Mesodermal cell (in vitro differentiated cells): ENCODE data around the gene DGKE.

Experiments
- H3K27ac ChIP-seq: 2 replicates; pipeline ENCODE4 v1.7.0; 2013; ENCODE audit warnings: mild to moderate bottlenecking, low read depth, low read length, moderate library complexity; ENCODE audit not compliant: severe bottlenecking
- H3K36me3 ChIP-seq: 2 replicates; pipeline ENCODE4 v1.7.1; 2013; ENCODE audit warnings: mild to moderate bottlenecking, low read length, moderate library complexity; ENCODE audit not compliant: control insufficient read depth, insufficient read depth
- H3K4me1 ChIP-seq: one replicate; pipeline ENCODE4 v1.7.1; 2013; ENCODE audit warnings: mild to moderate bottlenecking, low read length; ENCODE audit not compliant: insufficient read depth, control insufficient read depth, poor library complexity, severe bottlenecking
- H3K4me3 ChIP-seq: 2 replicates; pipeline ENCODE4 v1.7.0; 2013; ENCODE audit warnings: low read length, control low read depth, mild to moderate bottlenecking; ENCODE audit not compliant: insufficient read depth, poor library complexity, severe bottlenecking; ENCODE audit errors: extremely low read depth
- H3K9me3 ChIP-seq: 2 replicates; pipeline ENCODE4 v1.7.1; 2013; ENCODE audit warnings: mild to moderate bottlenecking, low read length, moderate library complexity; ENCODE audit not compliant: control insufficient read depth
- WGBS, 2 experiments: methylation state at CpG; one replicate each; pipeline ENCODE4 v1.1.5; 2013; ENCODE audit warnings: missing lambda C conversion rate in 2 of 2; ENCODE audit not compliant: insufficient coverage in 2 of 2; 5-methylcytosine and 5-hydroxymethylcytosine counted together

Gene DGKE

DNA sequence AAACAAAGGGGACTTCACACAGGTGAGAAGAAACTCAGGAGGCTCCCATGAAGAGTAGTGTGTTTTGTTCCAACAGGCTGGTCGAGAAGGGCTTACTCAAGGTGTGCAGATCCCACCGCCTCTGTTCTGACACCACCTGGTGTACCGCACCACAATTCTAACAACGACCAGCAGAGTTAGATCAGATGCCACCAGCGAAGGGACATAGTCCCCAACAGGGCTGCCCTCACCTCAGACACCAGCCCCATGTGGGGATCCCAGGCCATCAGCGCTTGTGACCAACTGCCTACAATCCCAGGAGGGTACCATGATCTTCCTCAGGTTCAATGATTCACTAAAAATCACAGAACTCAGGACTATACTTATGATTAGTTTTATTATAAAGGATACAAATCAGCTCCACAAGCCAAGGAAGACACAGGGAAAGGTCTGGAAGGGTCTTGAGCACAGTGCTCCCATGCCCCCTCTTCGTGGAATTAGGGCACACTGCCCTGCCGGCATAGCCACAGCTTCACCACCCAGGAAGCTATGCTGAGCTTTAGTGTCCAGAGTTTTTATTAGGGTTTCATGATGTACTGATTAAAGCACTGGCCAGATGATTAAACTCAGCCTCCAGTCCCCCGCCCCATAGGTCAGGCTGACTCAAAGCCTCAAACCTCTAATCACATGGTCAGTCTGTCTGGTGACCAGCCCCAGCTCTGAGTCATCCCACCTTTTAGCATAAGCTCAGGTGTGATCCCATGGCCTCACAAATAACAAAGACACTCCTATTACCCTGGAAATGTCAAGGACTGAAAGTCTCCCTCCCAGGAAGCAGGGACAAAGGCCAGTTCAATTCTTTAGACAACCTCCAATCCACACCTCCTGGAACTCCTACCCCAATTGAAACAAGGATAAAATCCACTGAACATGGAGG, 53.9 kb downstream of the DGKE start:
- 89 to 92% methylated on average over 5 to 8 of the region's 9 CpGs for WGBS, 2 experiments
- H3K27ac ChIP-seq: no peak overlapping the region

DNA sequence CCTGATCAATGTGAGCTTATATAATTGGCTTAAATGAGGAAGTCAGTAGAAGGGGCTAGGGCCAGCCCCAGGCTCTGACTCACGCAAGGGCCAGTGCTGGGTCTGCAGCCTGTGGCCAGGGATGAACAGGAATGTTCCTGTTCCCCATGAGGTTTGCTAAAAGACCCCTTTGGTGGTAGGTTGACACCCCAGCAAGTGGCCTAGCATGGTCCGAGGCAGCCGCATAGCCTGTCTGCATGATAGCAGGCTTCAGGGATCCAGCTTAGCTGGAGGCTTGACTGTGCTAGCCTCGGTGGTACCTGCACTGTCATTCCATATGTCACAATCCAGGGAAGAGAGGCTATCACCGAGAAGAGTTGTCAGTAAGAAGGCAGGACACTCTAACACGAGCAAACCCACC, 56.4 kb downstream of the DGKE start:
- Histone ChIP-seq H3K4me3 (no peak overlapping the region), H3K9me3 (peaks cover 16% of the 10 kb centered on the region), H3K4me1 (no peaks in the 10 kb centered on the region), H3K36me3 (peaks cover 27% of the 10 kb centered on the region), H3K27ac (no peak overlapping the region)
- 92 to 97% methylated on average over 5 to 6 of the region's 6 CpGs for WGBS, 2 experiments

More for the DNA sequence above, 53.9 kb downstream of the DGKE start:
- no peaks in the 10 kb centered on the region for H3K4me1 ChIP-seq
- H3K4me3 ChIP-seq: no peak overlapping the region
- peaks cover 21% of the 10 kb centered on the region for H3K36me3 ChIP-seq
- peaks cover 16% of the 10 kb centered on the region for H3K9me3 ChIP-seq

GRCh38 chr17:56890906-56891674, 57.1 kb downstream of the DGKE start:
- H3K27ac ChIP-seq: no peak overlapping the region
- peaks cover 27% of the 10 kb centered on the region for H3K36me3 ChIP-seq
- 94 to 100% methylated on average over 3 to 6 of the region's 7 CpGs for WGBS, 2 experiments

GRCh38 chr17:56891751-56892150, 57.8 kb downstream of the DGKE start:
- H3K36me3 ChIP-seq: peaks cover 27% of the 10 kb centered on the region

More at GRCh38 chr17:56890906-56891674, 57.1 kb downstream of the DGKE start:
- H3K4me1 ChIP-seq: peaks cover 5% of the 10 kb centered on the region
- H3K9me3 ChIP-seq: peaks cover 16% of the 10 kb centered on the region
- H3K4me3 ChIP-seq: no peak overlapping the region

DNA sequence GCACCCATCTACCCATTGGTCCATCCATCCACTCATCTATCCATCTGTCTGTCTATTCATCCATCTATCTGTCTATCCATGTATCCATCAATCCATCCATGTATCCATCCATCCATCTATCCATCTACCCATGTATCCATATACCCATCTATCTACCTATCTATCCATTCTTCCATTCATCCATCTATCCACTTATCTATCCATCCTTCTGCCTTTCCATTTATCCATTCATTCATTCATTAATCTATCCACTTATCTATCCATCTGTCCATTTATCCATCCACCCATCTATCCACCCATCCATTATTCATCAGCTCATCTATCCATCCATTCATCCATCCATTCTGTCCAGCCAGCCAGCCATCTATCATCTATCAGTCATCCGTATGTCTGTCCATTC, 58.4 kb downstream of the DGKE start:
- WGBS, 2 experiments: 100% methylated on average over 1 of the region's 1 CpG; no CpG with 5 or more reads in 1 of the 2 experiments
- H3K4me3 ChIP-seq: no peak overlapping the region
- H3K27ac ChIP-seq: no peak overlapping the region
- peaks cover 10% of the 10 kb centered on the region for H3K4me1 ChIP-seq
- peaks cover 13% of the 10 kb centered on the region for H3K9me3 ChIP-seq
- peaks cover 25% of the 10 kb centered on the region for H3K36me3 ChIP-seq

More at GRCh38 chr17:56891751-56892150, 57.8 kb downstream of the DGKE start:
- Histone ChIP-seq H3K4me3 (no peak overlapping the region), H3K27ac (no peak overlapping the region), H3K9me3 (peaks cover 16% of the 10 kb centered on the region), H3K4me1 (peaks cover 10% of the 10 kb centered on the region)
- WGBS, 2 experiments: 86 to 87% methylated on average over 15 to 16 of the region's 16 CpGs

DNA sequence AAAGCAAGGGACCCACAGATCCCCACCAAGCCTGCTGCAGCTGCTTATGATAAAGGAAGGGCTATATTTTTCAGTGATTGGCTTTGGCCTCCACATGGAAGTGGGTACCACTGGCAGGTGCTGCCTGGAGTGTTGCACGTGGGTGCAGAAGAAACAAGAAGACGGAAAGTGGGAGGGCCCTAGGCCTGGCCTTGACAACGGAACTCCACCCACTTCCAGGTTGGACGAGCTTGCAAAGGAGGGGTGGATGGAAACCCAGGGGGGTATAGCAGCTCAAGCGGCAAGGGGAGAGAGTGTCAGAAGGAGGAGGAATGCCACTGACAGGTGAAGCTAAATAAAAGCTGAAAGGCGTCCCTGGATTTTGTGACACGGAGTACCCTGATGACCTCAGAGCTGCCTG, 59.6 kb downstream of the DGKE start:
- Histone ChIP-seq H3K9me3 (peaks cover 2% of the 10 kb centered on the region), H3K4me1 (peaks cover 10% of the 10 kb centered on the region), H3K4me3 (no peak overlapping the region), H3K36me3 (peaks cover 25% of the 10 kb centered on the region), H3K27ac (no peak overlapping the region)
- WGBS, 2 experiments: 86 to 87% methylated on average over 7 of the region's 7 CpGs

- Histone ChIP-seq H3K36me3 (peaks cover 32% of the 10 kb centered on the region), H3K4me3 (no peak overlapping the region), H3K4me1 (peaks cover 10% of the 10 kb centered on the region), H3K27ac (no peak overlapping the region), H3K9me3 (no peaks in the 10 kb centered on the region)
- WGBS, 2 experiments: 96 to 97% methylated on average over 17 to 19 of the region's 20 CpGs
Observed at GRCh38 chr17:56894859-56895455, 61.0 kb downstream of the DGKE start.

DNA sequence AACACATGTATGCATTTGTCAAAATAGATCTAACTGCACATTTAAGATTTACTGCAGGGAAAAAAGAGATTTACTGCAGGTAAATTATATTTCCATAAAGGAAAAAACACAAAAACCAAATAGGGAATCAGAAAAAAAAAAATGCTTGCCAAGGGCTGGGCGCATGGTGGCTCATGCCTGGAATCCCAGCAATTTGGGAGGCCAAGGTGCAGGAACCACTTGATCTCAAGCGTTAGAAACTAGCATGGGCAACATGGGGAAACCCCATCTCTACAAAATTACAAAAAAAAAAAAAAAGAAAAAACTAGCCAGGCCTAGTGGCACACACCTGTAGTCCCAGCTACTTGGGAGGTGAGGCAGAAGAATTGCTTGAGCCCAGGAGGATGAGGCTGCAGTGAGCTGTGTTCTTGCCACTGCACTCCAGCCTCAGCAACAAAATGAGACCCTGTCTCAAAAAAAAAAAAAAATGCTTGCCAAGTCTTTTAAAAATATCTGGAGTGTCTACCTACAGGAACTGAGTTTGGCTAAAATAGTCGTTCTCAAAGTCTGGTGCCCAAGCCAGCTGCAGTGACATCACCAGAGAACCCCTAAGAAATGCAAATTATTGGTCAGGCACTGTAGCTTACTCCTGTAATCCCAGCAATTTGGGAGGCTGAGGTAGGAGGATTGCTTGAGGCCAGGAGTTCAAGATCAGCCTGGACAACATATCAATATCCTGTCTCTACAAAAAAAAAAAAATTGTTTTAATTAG, 62.4 kb downstream of the DGKE start:
- H3K4me1 ChIP-seq: peaks cover 10% of the 10 kb centered on the region
- H3K4me3 ChIP-seq: no peak overlapping the region
- 71 to 93% methylated on average over 1 to 2 of the region's 3 CpGs for WGBS, 2 experiments
- H3K27ac ChIP-seq: no peak overlapping the region
- no peaks in the 10 kb centered on the region for H3K9me3 ChIP-seq
- H3K36me3 ChIP-seq: peaks cover 27% of the 10 kb centered on the region

- Histone ChIP-seq H3K4me3 (no peak overlapping the region), H3K36me3 (peaks cover 25% of the 10 kb centered on the region), H3K27ac (no peak overlapping the region), H3K4me1 (peaks cover 13% of the 10 kb centered on the region), H3K9me3 (no peaks in the 10 kb centered on the region)
- 82 to 90% methylated on average over 4 of the region's 4 CpGs for WGBS, 2 experiments
Observed at GRCh38 chr17:56896968-56897359, 63.0 kb downstream of the DGKE start.
